GM21528 (cell line): ENCODE measurements around the gene DUSP18.
"Not testable (repeated sequence)": the region's sequence is repeated elsewhere in the genome, so short reads cannot be mapped to it uniquely, and the experiment has no call there.

Experiments used
- ATAC-seq: cut with Tn5 transposase; IDR thresholded peaks from one replicate; pipeline ENCODE4 v1.9.1; 2021; ENCODE audit warnings: mild to moderate bottlenecking, moderate library complexity; ENCODE audit not compliant: unreplicated experiment, low FRiP score

The DUSP18 gene

GRCh38 chr22:30640839-30641430 lies 26.7 kb downstream of the DUSP18 start:
- no peak for ATAC-seq

- no peak for ATAC-seq
Observed at GRCh38 chr22:30640361-30640760, 27.3 kb downstream of the DUSP18 start.

GRCh38 chr22:30637701-30638114 lies 30.0 kb downstream of the DUSP18 start:
- no peak for ATAC-seq

GRCh38 chr22:30636226-30637077 lies 31.2 kb downstream of the DUSP18 start:
- no peak for ATAC-seq

- peak; percentile 77 for ATAC-seq
Observed at GRCh38 chr22:30635273-30636225, 32.1 kb downstream of the DUSP18 start, which contains the start of gene SLC35E4. SLC35E4 (plus strand) TSS chr22:30635781; CDS start chr22:30636451, 670 bp downstream.

- ATAC-seq, result peak; percentile 59
Observed at GRCh38 chr22:30634471-30635233, 33.0 kb downstream of the DUSP18 start.

- not testable (repeated sequence) for ATAC-seq
Observed at GRCh38 chr22:30631469-30631868, 36.2 kb downstream of the DUSP18 start.

- no peak for ATAC-seq
Observed at GRCh38 chr22:30628491-30628890, 39.2 kb downstream of the DUSP18 start.

GRCh38 chr22:30627471-30627870 lies 40.2 kb downstream of the DUSP18 start:
- no peak for ATAC-seq

- ATAC-seq, result no peak
Observed at GRCh38 chr22:30626413-30626812, 41.3 kb downstream of the DUSP18 start.

GRCh38 chr22:30619909-30620308 lies 47.8 kb downstream of the DUSP18 start:
- not testable (repeated sequence) for ATAC-seq

- no peak for ATAC-seq
Observed at GRCh38 chr22:30617819-30618218, 49.9 kb downstream of the DUSP18 start.

GRCh38 chr22:30615543-30615954 lies 52.1 kb downstream of the DUSP18 start:
- ATAC-seq, result no peak

- no peak for ATAC-seq
Observed at GRCh38 chr22:30614879-30615278, 52.8 kb downstream of the DUSP18 start.

- ATAC-seq, result no peak
Observed at GRCh38 chr22:30614268-30614667, 53.4 kb downstream of the DUSP18 start.

GRCh38 chr22:30612789-30613188 lies 54.9 kb downstream of the DUSP18 start:
- ATAC-seq, result no peak
